Activated effector memory CD4-positive, alpha-beta T cell treated with Interleukin-2 at 50 U/mL for 16 hours (primary cell): ENCODE results near the gene DLD.
"Not testable (repeated sequence)": the region's sequence is repeated elsewhere in the genome, so short reads cannot be mapped to it uniquely, and the experiment has no call there.

Experiments
- DNase-seq: peaks from one replicate; pipeline ENCODE4 v3.0.0-alpha.2; 2020

DLD gene

DNA sequence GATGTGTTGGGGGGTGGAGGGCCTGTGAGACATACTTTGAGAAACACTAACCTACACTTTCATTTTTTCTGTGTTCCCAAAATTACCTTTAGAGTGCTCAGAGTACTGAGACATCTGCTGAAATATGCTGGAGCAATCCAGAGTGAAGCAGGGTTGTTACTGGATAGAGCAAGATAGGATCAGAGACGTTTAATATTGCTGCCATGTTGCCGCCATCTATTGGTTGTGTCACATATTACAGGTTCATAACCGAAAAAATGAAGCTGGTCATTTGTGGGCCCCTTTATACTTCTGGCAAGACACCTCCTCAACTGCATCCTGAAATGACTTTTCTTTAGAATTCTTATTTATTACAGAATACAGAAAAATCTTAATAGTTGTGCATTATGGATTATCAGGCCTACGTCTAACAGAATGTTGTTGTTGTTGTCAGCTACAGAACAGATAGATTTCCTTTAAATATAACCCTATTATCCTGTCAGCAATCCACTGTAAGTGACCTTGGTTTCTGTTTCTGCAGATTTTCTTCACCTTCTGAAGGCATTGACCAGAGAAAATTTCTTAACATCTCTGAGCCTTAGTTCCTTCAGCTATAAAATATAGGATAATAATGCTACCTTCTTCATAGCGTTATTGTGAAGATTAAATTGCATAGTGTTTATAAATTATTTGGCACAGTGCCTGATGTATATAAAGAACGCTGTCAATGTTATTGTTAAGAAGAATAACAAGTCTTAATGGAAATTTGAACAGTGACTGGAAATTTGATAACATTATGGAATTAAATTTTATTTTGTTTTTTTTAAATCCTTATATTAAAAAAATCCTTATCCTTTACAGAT, 16.2 kb upstream of the DLD start:
- DNase-seq, result no peak

DNA sequence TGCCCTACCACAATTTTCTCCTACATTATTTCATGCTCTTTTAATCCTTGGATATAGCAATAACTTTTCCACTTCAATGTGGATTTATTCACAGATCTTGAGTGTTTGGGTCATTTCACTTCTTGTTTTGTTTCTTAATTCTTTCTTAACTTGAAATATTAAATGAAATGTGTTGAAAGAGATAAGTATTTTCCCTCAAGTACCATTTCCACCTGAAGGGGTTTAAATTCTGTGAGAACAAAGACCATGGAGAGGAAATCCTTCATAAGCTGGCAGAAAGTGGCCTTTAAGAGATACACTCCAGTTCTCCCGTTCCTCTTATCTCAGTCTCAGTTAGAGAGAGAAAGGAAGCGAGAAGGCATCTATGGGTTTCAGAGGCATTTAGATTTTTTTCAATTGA, 14.1 kb upstream of the DLD start:
- DNase-seq, result no peak

DNA sequence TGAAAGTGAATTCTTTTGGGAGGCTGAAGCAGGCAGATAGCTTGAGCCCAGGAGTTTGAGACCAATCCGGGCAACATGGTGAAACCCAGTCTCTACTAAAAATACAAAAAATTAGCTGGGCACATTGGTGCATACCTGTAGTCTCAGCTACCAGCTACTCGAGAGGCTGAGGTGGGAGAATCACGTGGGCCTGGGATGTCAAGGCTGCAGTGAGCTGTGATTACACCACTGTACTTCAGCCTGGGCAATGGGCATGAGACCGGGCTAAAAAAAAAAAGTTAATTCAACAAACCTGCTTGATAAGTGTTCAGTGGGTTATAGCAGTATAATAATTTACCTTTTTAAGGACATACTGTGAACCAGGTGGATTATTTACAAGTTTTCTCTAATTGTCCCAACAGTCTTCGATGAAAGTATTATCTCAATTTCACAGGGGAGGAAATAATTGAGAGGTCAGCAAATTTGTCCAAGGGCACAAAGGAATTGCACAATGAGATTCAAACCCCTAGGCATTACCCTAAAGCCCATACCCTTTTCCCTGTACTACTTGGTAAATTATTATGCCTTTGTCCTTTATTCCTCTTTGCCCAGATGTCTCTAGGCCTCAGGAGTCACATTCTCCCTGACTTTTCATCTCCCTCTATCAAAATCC, 13.1 kb upstream of the DLD start:
- DNase-seq, result no peak

DNA sequence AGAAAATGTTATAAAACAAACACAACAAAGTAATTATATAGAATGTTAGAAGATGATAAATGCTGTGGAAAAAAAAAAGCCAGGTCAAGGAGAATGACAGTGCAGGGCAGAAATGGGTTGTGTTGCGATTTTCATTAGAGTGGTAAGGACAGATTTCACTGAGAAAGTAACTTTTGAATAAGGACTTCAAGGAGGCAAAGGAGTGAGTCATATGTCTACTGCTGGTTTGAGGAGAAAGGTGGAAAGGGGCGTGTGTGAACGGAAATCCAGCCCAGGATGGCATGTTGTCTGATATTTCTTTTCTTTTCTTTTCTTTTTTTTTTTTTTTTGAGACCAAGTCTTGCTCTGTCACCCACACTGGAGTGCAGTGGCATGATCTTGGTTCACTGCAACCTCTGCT, 12.3 kb upstream of the DLD start:
- no peak for DNase-seq

DNA sequence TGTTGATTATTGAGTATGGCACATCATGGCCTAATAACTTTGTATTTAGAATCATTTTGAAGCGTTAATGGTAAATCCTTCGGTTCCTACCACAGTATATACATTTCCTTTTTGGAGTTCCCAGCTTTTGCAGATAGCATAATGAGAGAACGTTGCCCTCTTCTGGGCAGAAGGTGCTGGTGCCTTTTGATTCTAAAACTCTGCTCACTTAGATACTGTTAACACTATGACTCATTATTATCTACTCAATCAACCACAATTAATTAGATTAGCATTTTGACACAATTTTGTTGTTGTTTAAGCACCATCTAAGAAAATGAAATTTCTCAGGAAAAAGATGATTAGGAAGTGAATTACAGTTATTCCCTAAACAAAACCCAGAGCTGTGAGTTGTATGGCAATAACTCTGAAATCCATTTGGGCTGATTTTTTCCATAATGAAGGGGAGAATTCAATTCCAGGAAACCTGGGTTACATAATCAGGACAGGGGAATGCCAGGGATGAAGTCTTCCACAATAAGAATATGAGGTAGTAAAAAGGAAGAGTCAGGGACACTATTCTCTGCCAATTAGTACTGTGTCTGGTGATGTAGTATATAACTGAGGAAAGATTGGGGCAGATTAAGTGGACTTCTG, 11.5 kb upstream of the DLD start:
- DNase-seq, result no peak

DNA sequence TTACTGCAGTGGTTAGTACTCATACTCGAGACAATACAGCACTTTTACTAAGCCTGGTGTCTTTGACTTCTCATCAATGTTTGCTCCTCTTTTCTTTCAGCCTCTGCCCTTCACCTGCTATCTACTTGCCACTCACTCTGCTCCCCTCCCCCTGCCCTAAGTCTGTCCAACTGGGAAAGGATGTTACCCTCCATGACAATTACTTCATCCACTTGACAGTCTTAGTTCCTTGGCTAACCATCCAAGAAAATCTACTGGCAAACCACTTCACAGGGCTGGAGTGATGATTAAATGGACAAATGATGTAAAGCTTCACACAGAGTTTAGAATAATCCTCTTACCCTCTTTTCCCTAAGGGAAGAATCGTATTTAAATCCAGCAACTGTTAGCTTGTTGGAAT, 8.2 kb upstream of the DLD start:
- DNase-seq, result no peak

DNA sequence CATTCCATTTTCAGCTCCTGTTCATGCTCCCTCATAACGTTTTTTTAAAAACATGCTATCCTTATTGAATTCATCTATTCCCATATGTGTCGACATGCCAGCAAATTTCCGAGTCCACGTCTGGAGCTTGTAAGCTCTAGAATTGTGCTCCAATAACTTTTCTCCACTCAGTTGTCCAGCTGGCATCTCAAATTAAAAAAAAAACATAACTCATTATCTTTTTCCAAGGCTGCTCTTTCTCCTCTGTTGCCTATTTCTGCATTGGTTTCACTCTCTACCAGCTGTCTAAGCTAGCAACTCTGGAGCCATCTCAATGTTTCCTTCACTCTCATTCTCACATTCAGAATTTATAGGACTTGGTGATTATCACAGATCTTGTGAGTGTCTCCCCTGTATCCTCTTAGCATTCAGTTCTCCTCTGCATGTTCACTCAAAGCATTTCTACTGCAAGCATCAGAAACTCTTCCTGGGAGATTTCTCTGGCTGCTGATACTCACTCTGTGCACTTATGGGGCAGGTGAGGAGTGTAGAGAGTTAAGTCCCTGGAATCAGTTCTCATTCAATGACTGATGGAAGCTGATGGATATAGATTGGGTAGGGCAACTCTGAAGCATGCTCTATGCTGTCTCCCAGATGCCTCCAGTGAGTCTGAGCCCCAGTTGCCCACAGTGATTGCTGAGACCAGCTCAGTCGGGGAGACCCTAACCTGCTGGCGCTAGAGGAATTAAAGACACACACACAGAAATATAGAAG, 6.7 kb upstream of the DLD start:
- no peak for DNase-seq

DNA sequence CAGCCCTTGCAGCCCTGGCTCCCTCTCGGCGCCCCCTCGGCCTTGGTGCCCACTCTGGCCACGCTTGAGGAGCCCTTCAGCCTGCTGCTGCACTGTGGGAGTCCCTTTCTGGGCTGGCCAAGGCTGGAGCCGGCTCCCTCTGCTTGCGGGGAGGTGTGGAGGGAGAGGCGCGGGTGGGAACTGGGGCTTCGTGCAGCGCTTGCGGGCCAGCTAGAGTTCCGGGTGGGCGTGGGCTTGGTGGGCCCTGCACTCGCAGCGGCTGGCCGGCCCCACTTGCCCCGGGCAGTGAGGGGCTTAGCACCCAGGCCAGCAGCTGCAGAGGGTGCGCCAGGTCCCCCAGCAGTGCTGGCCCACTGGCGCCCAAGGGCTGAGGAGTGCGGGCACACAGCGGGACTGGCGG, 3.2 kb upstream of the DLD start:
- not testable (repeated sequence) for DNase-seq

DNA sequence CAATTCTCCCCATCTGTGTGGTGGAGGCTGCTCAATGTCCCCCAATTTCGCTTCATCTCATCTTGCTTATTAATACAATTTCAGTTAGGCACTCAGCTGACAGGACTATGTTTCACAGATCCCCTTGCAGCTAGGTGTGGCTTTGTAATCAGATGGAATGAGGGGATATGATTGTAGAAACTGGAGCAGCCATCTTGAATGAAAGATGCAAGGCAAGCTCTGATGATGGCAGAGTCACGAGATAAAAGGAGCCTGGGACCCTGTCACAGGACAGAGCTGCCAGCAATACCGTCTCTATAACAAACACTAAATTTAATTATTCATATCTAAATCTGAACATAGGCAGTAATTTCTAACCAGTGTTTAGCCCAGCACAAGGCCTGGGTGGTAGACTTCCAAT, 991 bp upstream of the DLD start:
- DNase-seq, result no peak

DNA sequence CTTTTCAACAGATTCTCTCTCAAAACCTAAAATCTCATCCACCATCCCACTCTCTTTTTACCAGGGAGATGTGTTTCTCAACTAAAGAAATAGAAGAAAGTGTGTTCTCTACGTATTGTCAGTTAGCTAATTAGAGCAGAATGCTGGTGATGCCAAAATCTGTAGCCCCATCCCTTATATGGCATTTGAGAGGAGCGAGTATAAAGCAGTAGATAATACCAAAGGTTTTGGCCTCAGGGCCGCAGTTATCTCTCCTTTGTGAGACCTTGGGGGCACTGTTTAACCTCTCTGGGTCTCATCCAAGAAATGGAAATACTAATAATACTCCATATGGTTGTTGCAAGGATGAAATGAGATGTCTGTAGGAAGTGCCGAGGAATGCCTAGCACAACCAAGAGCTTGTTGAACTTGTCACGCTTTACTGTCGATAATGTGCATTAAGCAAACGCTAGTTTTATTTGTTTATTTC, 456 bp upstream of the DLD start:
- DNase-seq, result no peak

DNA sequence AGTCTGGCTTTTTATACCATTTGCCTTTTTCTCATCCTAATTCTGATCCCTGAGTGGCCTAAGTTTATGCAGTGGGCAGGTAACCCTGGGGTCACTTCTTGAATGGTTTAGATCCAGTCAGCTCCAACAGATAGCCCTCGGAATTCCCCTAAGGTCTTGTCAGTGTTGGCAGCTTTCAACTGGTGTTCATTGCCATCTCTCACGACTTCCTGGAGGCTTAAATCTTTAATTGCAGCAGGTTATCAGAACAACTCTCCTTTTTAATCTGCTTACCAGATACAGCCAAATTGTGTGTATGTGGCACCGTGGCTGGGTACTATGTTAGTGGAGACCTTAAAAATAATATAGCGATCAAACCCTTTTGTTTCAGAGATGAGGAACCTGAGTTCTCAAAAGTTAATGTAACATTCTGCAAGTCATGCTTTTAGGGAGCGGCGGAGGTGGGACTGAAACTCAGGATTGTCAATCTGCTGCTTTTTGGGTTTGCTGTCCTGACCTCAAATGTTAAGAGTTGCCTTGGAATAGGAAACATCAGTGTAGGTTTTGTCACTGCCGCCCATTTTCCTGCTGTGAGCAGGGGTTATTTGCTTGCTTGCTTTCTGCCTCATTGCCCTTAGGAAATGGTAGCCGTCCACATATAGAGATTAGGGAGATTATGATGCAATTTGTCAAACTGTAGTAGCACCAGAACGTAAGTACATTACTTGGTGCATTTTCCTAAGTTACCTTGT, 818 bp downstream of the DLD start:
- DNase-seq, result no peak

DNA sequence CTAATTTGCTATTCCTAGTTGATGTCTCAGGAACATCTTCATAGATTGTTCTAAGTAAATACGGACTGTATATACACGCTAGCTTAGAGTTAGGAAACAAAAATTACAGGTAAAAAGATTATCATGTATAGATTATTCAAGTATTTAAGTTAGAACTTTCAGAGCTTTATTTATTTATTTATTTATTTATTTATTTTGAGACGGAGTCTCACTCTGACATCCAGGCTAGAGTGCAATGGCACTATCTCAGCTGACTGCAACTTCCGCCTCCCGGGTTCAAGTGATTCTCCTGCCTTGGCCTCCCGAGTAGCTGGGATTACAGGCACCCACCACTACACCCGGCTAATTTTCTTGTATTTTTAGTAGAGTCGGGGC, 1.4 kb downstream of the DLD start:
- DNase-seq, result not testable (repeated sequence)

DNA sequence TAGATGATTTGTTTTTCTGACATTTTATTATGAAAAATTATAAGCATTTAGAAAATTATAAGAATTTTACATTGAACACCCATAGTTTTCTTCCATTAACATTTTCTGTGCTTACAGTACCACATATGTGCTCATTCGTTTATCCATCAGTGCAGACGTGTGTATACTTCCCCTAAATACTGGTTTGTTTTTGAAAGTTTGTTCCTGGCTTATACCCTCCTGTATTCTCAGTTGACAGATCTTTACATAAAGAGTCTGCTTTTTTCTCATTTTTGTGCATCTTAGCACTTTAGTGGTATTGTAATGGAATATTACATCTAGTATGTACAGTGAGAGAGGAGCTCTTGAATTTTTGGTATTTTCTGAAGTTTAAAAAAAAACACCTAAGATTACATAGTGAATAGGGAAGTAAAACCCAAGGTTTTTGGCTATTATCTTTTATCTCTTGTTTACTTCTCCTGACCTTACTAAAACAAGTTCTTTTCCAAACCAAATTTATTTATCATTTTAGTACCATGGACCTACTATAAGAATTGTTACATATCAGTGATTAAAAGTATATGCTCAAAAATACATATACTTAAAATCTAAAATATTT, 8.1 kb downstream of the DLD start:
- no peak for DNase-seq

DNA sequence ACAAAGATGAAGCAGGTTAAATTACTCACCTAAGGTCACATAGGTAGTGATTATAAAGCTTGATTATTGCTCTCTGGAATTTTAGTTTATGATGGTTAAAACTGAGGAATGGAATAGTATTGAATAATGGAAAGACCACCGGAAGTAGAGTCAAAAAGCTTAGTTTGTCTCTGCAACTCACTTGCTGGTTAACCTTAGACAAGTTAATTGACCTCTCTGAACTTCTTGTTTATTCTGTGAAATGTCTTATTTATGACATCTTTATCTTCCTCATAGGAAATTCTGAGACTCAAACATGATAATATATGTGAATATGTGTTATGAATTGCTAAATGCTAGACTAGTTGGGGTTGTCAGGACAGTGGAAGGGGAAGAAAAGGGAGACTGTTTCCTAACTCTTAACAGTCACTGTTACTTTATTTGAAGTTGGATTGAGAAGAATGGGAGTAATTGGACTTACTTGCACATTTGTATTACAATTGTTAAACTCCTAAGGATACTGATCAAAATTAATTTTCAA, 9.6 kb downstream of the DLD start:
- no peak for DNase-seq

DNA sequence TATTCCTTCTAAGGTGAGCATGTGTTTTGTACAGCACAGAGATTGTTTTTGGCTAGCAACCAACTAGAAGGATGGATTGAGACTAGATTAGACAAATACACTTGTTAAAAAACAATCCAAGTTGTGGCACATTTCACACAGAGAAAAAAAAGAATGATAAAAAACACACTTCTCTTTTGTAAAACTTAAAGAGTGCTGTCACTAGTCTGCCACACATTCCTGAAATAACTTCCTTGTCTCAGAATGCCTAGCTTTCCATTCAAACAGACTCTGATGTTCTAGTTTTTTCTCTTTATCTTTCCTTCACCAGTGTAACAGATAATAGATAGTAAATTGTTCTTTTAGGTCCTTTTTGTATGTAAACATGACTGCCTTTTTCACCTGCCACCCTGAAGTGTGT, 11.4 kb downstream of the DLD start:
- no peak for DNase-seq

DNA sequence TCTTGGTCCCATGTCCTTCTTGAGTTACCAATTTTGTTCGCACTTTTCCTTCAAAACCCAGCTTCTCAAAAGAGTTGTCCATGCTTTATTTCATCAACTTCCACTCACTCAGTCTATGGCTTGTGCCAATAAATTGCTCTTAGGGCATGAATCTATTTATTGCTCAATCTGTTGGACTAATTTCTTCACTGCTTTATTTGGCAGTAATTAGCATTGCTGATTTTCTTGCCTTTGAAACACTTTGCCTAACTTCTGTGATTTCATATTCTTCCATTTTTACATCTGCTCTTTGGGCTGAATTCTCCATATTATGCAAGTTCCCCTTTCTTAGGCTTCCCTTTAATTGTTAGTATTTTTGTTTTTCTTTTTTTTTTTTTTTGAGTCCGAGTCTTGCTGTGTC, 16.8 kb downstream of the DLD start:
- DNase-seq, result no peak

DNA sequence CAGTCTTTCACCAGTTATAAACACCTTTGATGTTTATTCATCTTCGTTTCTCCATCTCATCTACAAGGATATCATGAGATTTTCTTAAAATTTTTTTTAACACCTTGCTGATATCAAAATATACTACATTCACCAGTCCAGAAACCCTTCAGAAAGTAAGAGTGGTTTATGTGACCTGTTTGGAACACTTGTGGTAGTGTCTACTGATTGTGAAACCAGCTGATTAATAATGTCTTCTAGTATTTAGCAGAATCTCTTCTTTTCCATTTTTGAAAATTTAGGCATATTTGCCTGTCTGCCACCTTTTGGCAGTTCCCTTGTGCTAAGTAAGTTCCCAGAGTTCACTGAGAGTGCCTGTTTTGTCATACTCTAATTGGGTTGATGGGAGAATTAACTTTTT, 18.5 kb downstream of the DLD start:
- no peak for DNase-seq

DNA sequence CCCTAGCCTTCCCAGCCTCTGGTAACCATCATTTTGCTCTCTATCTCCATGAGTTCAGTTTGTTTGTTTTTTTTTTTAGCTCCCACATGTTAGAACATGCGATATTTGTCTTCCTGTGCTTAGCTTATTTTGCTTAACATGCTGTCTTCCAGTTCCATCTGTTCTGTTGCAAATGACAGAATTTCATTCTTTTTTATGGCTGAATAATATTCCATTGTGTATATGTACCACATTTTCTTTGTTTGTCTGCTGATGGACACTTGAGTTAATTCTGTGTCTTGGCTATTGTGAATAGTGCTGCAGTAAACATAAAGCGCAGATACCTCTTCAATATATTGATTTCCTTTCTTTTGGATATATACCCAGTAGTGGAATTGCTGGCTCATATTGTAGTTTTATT, 21.0 kb downstream of the DLD start:
- no peak for DNase-seq

DNA sequence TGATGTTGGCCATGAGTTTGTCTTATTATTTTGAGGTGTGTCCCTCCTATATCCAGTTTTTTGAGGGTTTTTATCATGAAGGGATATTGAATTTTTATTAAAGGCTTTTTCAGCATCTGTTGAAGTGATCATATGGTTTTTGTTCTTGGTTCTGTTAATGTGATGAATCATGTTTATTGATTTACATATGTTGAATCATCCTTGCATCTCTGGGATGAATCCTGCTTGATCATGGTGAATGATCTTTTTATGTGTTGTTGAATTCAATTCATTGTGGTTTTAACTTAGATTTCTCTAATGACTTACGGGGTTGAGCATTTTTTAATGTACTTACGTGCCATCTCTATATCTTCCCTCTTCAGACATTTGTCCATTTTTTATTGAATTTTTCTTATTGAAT, 22.9 kb downstream of the DLD start:
- DNase-seq, result no peak

DNA sequence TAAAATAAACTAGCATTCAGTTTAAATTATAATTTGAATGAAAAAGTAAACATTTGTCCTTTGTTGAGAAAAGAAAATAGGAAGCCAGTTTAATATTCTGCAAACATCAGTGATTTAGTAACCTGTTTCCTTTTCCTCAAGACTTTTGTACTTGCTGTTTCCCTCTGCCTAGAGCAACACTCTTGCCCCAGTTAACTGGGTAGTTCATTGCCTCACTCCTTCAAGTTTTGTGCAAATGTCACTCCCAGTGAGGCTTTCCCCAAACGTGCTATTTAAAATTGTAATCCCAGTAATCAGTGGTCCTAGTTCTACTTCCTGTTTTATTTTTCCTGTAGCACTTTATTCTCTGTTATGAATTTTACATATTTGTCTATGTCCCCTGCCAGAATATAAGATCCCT, 23.8 kb downstream of the DLD start:
- DNase-seq, result no peak

DNA sequence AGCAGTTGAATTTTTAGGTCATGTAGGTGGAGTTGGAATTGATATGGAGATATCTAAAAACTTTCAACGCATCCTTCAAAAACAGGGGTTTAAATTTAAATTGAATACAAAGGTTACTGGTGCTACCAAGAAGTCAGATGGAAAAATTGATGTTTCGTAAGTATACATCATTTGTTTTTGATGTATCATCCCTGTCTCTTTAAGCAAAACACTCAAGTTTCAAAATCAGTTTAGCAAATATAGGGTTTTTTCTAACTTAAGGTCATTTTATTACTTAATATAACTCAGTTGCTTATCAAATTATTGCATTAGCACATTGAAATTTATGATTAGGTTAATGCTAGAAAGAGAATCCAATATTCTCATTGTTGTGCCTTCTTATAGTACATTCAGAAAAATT, 24.6 kb downstream of the DLD start:
- no peak for DNase-seq
